HepG2 (cell line): Measurements from ENCODE around the gene CHKB. TPM values are rescaled to one million over a fixed set of nuclear protein-coding genes. Genes with fewer than 3 reads are reported as not detected.
A peak's percentile ranks its signal among the peaks of the same experiment; 100 is the strongest.

Experiments
- BATF2 ChIP-seq: sonication (generic); formaldehyde crosslinking; IDR thresholded peaks from 2 replicates; pipeline ENCODE4 v1.8.0; 2022; ENCODE audit warnings: mild to moderate bottlenecking, missing genetic modification reagents, moderate library complexity
- JUNB ChIP-seq: sonication (generic); formaldehyde crosslinking; IDR thresholded peaks from 2 replicates; pipeline ENCODE4 v1.8.0; 2022; ENCODE audit warnings: missing genetic modification reagents, mild to moderate bottlenecking, borderline replicate concordance
- MLX ChIP-seq: IDR thresholded peaks from 2 replicates; pipeline ENCODE4 v1.6.1; 2016
- MTERF4 ChIP-seq: sonication (generic); formaldehyde crosslinking; IDR thresholded peaks from 2 replicates; pipeline ENCODE4 v1.8.0; 2023; ENCODE audit warnings: mild to moderate bottlenecking, missing genetic modification reagents
- NCOA5 ChIP-seq: sonication (generic); formaldehyde crosslinking; IDR thresholded peaks from 2 replicates; pipeline ENCODE4 v1.4.0; 2020; ENCODE audit warnings: missing genetic modification reagents
- NR2C2 ChIP-seq: sonication (generic); formaldehyde crosslinking; IDR thresholded peaks from 2 replicates; pipeline ENCODE4 v1.4.0; 2020; ENCODE audit warnings: missing genetic modification reagents, mild to moderate bottlenecking, moderate library complexity, borderline replicate concordance
- NR2F6 ChIP-seq, 2 experiments: IDR thresholded peaks; 2 replicates each; pipeline ENCODE4 v1.6.1; 2016; ENCODE audit warnings: antibody characterized with exemption in 1 of 2, mild to moderate bottlenecking in 1 of 2
- SRY ChIP-seq: sonication (generic); formaldehyde crosslinking; IDR thresholded peaks from 2 replicates; pipeline ENCODE4 v1.8.0; 2022; ENCODE audit warnings: mild to moderate bottlenecking, missing genetic modification reagents
- STAT6 ChIP-seq: sonication (generic); formaldehyde crosslinking; IDR thresholded peaks from 2 replicates; pipeline ENCODE4 v1.4.0; 2020; ENCODE audit warnings: missing genetic modification reagents, mild to moderate bottlenecking, borderline replicate concordance
- WIZ ChIP-seq: sonication (generic); formaldehyde crosslinking; IDR thresholded peaks from 2 replicates; pipeline ENCODE4 v1.5.1; 2020; ENCODE audit warnings: mild to moderate bottlenecking, missing genetic modification reagents
- ZNF367 ChIP-seq: sonication (generic); formaldehyde crosslinking; IDR thresholded peaks from 2 replicates; pipeline ENCODE4 v1.4.0; 2020; ENCODE audit warnings: missing genetic modification reagents, borderline replicate concordance
- ZNF546 ChIP-seq: sonication (generic); formaldehyde crosslinking; conservative IDR thresholded peaks from 2 replicates; pipeline ENCODE4 v1.8.1; 2023; ENCODE audit warnings: mild to moderate bottlenecking, missing genetic modification reagents
- ZNF713 ChIP-seq: sonication (generic); formaldehyde crosslinking; IDR thresholded peaks from 2 replicates; pipeline ENCODE4 v1.4.0; 2020; ENCODE audit warnings: mild to moderate bottlenecking, missing genetic modification reagents
- ZSCAN20 ChIP-seq: sonication (generic); formaldehyde crosslinking; IDR thresholded peaks from 2 replicates; pipeline ENCODE4 v1.4.0; 2020; ENCODE audit warnings: missing genetic modification reagents, mild to moderate bottlenecking, borderline replicate concordance
- polyA plus RNA-seq, 8 experiments: library from polyadenylated mRNA; depleted of rRNA in 3 of 8; stranded (reverse) in 7 of 8; unstranded in 1 of 8; fragments of >200 nt; fragmentation: Illumina TruSeq in 4 of 8; extraction: Trizol in 4 of 8; gene quantifications; 2 replicates each; pipeline versions ENCODE4 v1.2.1 to v1.2.3, GENCODE V29; 2011 to 2016; ENCODE audit warnings: low read depth in 4 of 8, missing spikeins in 1 of 8, mixed read lengths in 1 of 8; ENCODE audit not compliant: insufficient read depth in 1 of 8
- total RNA-seq, 5 experiments: library from RNA; depleted of rRNA; stranded (reverse); fragments of >200 nt; fragmentation: Illumina TruSeq; extraction: Trizol; gene quantifications; 2 replicates each; pipeline ENCODE4 v1.2.3, GENCODE V29; 2016; ENCODE audit warnings: low read depth in 1 of 5
- TF ChIP-seq, protein P1 (sequence below), 2 experiments: sonication (generic) in 1 of 2; formaldehyde crosslinking in 1 of 2; IDR thresholded peaks; 2 replicates each; pipeline versions ENCODE4 v1.6.1 to v1.9.0; 2014 to 2022; ENCODE audit warnings: antibody characterized with exemption in 1 of 2, borderline replicate concordance in 1 of 2, inconsistent platforms in 1 of 2, low read depth in 1 of 2, missing genetic modification reagents in 1 of 2
- TF ChIP-seq, protein P2 (sequence below): sonication (generic); formaldehyde crosslinking; IDR thresholded peaks from 2 replicates; pipeline ENCODE4 v1.4.0; 2020; ENCODE audit warnings: mild to moderate bottlenecking, missing genetic modification reagents

CHKB gene
- total and polyA plus RNA-seq, 2 of the 13 experiments (the other 11 are each of a cell fraction or from before 2014, with no cell fraction given), result 24.5 to 42.7 TPM

- TF ChIP-seq, protein P1, sequence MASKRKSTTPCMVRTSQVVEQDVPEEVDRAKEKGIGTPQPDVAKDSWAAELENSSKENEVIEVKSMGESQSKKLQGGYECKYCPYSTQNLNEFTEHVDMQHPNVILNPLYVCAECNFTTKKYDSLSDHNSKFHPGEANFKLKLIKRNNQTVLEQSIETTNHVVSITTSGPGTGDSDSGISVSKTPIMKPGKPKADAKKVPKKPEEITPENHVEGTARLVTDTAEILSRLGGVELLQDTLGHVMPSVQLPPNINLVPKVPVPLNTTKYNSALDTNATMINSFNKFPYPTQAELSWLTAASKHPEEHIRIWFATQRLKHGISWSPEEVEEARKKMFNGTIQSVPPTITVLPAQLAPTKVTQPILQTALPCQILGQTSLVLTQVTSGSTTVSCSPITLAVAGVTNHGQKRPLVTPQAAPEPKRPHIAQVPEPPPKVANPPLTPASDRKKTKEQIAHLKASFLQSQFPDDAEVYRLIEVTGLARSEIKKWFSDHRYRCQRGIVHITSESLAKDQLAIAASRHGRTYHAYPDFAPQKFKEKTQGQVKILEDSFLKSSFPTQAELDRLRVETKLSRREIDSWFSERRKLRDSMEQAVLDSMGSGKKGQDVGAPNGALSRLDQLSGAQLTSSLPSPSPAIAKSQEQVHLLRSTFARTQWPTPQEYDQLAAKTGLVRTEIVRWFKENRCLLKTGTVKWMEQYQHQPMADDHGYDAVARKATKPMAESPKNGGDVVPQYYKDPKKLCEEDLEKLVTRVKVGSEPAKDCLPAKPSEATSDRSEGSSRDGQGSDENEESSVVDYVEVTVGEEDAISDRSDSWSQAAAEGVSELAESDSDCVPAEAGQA (IDR thresholded peaks at IDR 0.05; ENCODE audit: low read depth), result no peak
- TF ChIP-seq, protein P1 (CRISPR knock-in tag; IDR thresholded peaks at IDR 0.05; ENCODE audit: borderline replicate concordance), result no peak
- TF ChIP-seq BATF2 (CRISPR knock-in tag) (no peak; the same call in 1 of the 2 replicates), ZNF546 (CRISPR knock-in tag) (no peak; the same call in 1 of the 2 replicates), ZNF367 (CRISPR knock-in tag) (0 out of 2 replicates have a peak, but pooled peaks have one; percentile 27), WIZ (CRISPR knock-in tag) (no peak), STAT6 (no peak), NR2C2 (CRISPR knock-in tag) (no peak; the same call in 1 of the 2 replicates), SRY (CRISPR knock-in tag) (peak; percentile 84), NCOA5 (no peak), ZNF713 (CRISPR knock-in tag) (no peak), MLX (CRISPR knock-in tag) (0 out of 2 replicates have a peak, but pooled peaks have one; percentile 34), MTERF4 (CRISPR knock-in tag) (no peak; the same call in 1 of the 2 replicates), JUNB (CRISPR knock-in tag) (no peak), NR2F6 (IDR thresholded peaks at IDR 0.05) (no peak), NR2F6 (CRISPR knock-in tag; IDR thresholded peaks at IDR 0.05) (no peak; the same call in 1 of the 2 replicates), ZSCAN20 (CRISPR knock-in tag) (no peak; the same call in 1 of the 2 replicates)
- TF ChIP-seq, protein P2, sequence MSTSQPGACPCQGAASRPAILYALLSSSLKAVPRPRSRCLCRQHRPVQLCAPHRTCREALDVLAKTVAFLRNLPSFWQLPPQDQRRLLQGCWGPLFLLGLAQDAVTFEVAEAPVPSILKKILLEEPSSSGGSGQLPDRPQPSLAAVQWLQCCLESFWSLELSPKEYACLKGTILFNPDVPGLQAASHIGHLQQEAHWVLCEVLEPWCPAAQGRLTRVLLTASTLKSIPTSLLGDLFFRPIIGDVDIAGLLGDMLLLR (CRISPR knock-in tag), result peak; percentile 67; the same call in 1 of the 2 replicates
Measured at GRCh38 chr22:50529897-50530579, 52.6 kb downstream of the CHKB start, which contains the start of gene TYMP (continued).
